ENCODE results near the gene RPS3.
A peak's percentile ranks its signal among the peaks of the same experiment; 100 is the strongest.
"Not testable (repeated sequence)": the region's sequence is repeated elsewhere in the genome, so short reads cannot be mapped to it uniquely, and the experiment has no call there.

Gene RPS3

GRCh38 chr11:75399344-75400145 lies at the start of gene RPS3:
Gene RPS3, plus strand, starts transcription at chr11:75399518. Its CDS starts 30 bp downstream, at chr11:75399548.
- peak; percentile 90 for DNase-seq

- no peak for DNase-seq
Measured at GRCh38 chr11:75349521-75350116, 49.7 kb upstream of the RPS3 start.

DNA sequence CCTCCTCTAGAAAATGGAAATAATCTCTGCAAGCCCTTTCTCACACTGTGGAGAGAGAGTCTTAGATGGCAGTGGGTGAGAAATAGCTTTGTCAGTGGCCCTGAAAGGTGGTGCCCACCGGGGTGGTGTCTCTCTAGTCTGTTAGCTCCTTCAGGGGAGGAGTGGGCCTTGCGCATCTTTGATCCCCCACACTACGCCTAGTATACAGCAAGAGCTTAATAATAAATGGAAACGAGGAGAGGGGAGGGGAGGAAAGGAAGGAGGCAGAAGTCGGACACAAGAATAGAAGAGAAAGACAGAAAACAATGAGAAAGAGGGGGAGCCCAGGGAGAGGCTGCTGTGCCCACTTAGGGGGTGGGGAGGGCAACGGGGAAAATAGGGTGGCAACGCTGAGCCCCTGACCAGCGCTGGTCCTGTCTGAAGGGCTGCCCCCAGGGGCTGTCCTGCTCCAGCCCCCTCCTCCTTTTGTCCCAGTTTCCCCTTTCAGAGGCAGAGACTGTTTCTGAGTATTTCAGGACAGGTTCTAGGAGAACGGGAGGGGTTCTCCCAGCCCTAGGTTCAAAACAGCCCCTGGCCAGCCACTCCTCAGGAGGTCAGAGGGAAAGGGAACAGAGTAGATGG lies 49.1 kb upstream of the RPS3 start:
- no peak for DNase-seq

DNA sequence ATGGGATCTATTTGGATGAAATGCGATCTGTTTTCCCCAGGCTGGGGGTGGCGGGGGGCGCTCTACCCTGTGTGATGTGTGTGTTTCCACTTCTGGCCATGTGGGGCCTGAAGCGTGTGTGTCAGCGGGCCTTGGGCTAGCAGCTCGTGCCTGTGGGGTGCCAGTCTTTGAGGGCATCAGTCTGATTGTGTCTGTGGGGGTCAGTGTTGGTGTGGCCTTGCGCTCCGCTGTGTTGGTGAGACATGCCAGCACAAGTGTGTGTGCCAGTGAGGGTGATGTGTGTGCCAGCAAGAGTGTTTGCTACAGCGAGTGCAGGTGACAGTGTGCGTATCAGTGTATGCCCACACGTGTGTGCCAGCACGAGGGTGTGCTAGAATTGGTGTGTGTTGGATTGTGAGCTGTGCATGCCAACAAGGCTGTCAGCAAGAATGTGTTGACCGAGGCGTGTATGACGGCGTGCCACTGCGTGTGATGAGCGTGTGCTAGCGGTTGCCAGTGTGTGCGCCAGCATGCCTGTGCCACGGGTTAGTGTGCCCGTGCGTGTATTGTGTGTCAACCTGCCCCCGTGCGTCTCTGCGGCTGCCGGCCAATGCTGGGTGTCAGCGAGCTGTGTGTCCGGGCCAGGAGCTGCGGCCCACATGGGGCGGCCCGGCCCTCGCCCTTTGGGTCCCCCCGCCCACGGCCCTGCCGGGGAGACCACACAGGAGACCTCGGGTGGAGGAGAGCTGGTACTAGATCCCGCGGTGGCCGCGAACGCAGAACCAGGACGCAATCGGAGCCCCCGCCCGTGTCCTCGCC lies 48.4 kb upstream of the RPS3 start:
- peak; percentile 56 for DNase-seq

DNA sequence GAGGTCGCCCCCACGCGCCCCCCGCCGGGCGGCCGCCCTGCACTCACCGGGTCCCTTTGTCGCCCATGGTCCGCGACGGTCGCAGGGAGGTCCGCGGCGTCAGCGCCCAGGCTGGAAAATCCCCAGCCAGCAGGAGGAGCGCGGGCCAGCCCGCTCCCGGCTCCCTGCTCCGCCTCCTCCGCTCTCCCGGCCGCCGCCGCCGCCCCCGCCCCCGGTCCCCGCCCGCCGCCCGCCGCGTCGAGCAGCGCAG lies 47.9 kb upstream of the RPS3 start, which contains the start of gene ARRB1:
Gene ARRB1 (minus strand): TSS at position 121 of the 250 bp plus-strand sequence. CDS start 54 bp downstream, at position 67.
- no peak for DNase-seq

DNA sequence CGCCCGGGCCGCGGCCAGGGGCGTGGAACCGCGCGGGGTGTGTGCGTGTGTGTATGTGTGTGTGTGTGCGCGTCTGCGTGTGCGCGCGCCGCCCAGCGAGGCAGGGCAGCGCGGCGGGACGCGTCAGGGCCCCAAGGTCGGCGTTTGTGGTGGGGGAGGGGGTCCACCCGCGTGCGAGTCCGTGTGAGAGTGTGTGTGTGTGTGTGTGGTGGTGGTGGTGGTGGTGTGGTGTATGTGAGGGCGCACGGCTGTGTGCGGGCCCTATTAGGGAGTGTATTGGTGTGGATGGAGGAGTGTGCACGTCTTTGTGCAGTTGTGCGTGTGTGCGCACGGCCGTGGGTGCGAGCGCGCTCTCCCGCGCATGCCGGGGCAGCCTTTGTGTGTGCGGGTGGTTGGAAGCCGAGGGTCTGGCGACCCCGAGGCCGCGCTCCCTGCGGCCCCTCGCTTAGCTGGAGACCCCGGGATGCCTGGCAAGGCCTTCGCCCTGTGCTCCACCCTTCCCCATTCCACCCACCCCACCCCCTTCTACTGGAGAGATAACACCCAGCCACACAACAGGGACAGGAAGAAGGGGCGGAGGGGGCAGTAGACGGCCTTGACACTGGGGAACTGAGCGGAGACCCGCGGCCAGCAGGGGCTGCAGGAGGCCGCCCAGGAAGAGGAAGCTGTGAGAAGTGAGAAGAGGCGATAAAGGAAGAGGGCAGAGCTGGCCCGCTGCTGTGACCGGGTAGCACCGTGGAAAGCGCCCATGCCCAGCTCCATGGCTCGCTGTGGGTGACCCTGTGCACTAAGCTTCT lies 47.3 kb upstream of the RPS3 start:
- peak; percentile 34 for DNase-seq

GRCh38 chr11:75352588-75353206 lies 46.6 kb upstream of the RPS3 start:
- no peak for DNase-seq

DNA sequence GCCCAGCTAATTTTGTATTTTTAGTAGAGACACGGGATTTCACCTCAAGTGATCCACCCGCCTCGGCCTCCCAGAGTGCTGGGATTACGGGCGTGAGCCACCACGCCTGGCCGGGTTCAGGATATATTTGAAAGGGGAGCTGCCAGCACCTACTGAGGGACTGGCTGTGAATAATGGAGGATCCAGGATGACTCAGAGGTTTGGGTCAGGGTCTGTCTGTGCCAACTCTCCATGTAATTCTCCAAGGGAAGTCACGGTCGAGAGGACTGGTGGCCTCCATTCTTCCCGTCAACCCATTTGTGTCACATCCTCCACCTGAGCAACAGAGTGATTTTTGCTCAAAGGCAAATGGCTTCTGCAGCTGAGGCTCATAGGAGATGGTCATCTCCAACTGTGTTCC lies 44.3 kb upstream of the RPS3 start:
- DNase-seq, result no peak

- DNase-seq, result no peak
Measured at GRCh38 chr11:75356613-75357012, 42.7 kb upstream of the RPS3 start.

GRCh38 chr11:75362285-75362684 lies 37.0 kb upstream of the RPS3 start:
- DNase-seq, result not testable (repeated sequence)

DNA sequence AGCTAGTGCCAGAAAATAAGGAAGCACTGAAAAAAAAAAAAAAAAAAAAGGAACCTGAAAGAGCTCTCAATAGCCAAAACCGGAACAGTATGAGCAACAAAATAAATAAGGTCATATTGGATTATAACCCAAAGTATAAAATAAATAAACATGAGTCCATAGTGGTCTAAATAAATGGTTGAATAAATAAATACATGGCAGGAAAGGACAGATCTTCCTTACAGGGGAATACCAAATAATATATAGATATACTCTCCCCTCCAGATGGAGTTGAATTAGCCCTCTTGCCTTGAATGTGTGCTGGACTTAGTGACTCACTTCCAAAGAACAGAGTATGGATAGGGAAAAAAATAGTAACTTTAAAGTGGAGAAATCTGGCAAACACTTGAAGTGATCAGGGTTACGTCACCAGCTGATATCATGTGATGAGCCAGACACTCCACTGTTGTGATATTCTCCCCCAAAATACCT lies 33.6 kb upstream of the RPS3 start:
- no peak for DNase-seq

DNA sequence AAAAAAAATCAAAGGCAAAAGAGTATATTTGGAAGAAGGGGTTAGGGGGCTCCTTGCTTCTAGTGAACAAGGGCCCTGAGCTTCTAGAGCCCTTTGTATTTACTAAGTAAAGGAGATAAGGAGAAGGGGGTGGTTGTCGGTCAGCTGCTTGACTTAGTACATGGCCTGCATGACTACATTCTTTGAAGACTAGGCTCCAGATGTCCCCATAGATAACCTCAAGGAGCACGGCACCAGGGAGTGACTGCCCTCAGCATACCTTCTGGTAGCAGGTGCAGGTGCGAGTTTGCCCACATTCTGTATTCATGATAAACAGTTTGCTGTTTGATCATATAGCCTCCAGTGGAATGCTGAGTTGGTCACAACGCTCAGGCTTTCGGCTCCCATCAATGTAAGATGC lies 32.5 kb upstream of the RPS3 start:
- DNase-seq, result not testable (repeated sequence)

DNA sequence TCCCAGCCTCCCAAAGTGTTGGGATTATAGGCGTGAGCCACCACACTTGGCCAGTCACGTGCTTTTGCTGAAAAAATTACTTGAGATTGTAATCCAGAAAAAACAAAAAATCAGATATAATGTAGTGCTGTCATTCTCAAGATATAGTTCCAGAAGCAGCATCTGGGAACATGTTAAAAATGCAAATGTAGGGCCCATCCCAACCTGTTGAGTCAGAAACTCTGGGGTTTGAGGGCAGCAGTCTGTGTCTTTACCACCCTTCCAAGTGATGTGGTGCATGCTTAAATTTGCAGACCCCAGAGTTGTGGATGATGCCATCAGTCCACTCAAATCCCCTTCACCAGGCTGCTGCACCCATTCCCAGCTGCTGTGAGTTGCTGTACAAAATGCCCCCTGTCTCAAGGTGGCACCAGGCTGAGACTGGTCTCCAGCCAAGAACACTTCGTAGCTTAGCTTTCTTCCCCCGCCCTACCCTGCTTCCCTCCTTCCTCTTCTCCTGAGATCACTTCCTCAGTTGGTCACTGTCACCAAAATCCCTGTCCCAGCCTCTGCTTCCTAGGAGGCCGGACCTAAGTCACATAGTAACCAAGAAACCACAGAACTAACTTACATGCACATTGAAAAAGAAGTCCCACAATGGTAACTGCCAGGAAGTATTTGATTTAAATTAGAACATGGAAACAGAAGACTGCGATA lies 29.6 kb upstream of the RPS3 start:
- DNase-seq, result no peak

DNA sequence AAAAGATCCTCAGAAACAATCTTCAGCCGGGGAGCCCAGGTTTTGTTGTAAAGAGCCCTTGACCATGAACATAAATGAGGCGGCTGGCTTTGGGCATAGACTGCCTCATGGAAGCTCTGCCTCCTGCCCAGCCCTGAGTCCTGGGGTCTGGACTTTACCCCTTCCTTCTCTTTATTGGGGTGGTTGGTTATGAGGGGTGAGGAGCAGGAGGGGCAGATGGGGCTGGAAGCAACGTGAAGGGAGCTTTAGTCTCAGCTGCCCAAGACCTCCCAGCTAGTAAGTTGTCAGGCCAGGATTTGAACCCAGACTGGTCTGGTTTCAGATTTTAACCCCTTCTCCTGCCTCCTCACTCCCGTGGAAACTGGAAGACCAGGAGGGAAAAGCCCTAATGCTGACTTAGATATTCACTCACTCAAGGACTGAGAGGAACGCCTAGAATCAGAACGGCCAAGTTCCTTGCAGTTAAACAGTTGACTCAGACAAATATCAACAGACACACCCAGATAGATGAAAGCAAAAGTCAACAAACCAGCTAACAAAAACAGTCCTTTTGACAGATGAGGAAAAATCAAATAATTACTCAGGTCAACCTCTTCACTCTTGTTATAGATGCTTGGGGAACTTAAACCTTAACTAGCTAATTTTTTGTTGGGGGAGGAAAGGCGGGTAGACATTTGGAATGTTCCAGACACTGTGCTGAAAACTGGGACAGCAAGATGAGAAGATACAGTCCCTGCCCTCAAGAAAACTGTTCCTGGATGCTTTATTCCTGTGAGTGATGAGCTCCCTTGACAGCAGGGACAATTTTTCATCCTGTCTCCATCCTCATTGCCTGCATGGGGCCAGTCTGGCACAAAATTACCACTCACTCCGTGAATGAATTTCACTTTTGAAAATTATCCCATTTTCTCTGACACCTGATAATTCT lies 27.1 kb upstream of the RPS3 start:
- DNase-seq, result peak; percentile 41

DNA sequence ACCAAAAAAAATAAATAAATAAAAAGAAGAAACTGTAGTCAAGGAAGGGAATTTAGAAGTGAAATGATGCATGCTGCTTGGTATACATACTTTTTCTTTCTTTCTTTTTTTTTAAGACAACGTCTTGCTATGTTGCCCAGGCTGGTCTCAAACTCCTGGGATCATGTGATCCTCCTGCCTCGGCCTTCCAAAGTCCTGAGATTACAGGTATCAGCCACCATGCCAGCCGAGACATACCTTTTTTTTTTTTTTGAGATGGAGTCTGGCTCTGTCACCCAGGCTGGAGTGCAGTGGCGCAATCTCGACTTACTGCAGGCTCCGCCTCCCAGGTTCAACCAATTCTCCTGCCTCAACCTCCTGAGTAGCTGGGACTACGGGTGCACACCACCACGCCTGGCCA lies 26.1 kb upstream of the RPS3 start:
- DNase-seq, result no peak

DNA sequence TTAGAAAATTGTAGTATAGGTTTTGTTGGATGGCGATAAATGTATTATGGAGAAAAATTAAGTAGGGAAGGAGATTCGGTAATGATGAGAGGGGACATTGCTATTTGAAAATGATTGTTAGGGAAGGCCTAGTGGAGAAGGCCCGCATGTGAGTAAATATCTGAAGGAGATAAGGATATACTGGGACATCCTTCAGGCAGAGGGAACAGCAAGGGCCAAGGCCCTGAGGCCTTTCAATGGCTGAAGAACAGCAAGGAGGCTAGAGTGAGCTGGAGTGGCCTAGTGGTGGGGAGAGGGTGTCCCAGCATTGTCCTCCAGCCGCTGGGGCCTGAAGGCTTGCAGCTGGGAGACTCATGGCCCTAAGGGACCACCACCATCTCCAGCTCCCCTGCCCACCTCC lies 24.7 kb upstream of the RPS3 start:
- no peak for DNase-seq

- no peak for DNase-seq
Measured at GRCh38 chr11:75375626-75376025, 23.7 kb upstream of the RPS3 start.

GRCh38 chr11:75376175-75376574 lies 23.1 kb upstream of the RPS3 start:
- no peak for DNase-seq

DNA sequence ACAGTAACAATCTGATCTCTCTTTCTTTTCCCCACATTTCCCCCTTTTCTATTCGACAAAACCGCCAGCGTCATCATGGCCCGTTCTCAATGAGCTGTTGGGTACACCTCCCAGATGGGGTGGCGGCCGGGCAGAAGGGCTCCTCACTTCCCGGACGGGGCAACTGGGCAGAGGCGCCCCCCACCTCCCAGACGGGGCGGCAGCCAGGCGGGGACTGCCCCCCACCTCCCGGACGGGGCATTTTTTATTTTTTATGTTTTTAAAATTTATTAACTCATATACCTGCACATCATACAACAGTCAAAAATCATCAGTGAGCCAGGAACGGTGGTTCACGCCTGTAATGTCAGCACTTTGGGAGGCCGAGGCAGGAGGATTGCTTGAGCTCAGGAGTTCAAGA lies 20.5 kb upstream of the RPS3 start:
- not testable (repeated sequence) for DNase-seq

GRCh38 chr11:75380245-75380644 lies 19.1 kb upstream of the RPS3 start:
- DNase-seq, result no peak

All from NCI-H526 treated with DMSO at 0.1 percent for 48 hours (cell line).